PC-9 (cell line): ENCODE results near the gene MSANTD2. TPM values are rescaled to one million over a fixed set of nuclear protein-coding genes. Genes with fewer than 3 reads are reported as not detected.

Source experiments
- BruUV-seq: library from RNA; stranded (reverse); fragments of 400-500 nt; replicated peaks from 2 replicates; lab custom pipeline; 2021; lab: Mats Ljungman, UMichigan
- CTCF ChIA-PET: fragments of 300-600 bp; sonication (Branson Sonifier 250); formaldehyde crosslinking; loops from one replicate; lab custom pipeline; 2022; ENCODE audit warnings: antibody characterized with exemption; lab: Charles Lee
- POLR2A ChIA-PET: fragments of 300-600 bp; sonication (Branson Sonifier 250); formaldehyde crosslinking; loops from one replicate; lab custom pipeline; 2022; ENCODE audit warnings: antibody characterized with exemption; ENCODE audit not compliant: unreplicated experiment; lab: Charles Lee
- DNase-seq, 2 experiments: peaks; one replicate each; pipeline versions ENCODE4 v3.0.0 to v3.0.0-alpha.2; 2015 to 2022; ENCODE audit warnings: mixed read lengths in 1 of 2
- H2AFZ ChIP-seq: fragments of 200-600 bp; sonication (generic); 2 replicates; pipeline ENCODE4 v1.8.1; 2017; ENCODE audit warnings: antibody characterized with exemption
- H3F3A ChIP-seq: fragments of 200-600 bp; sonication (generic); 2 replicates; pipeline ENCODE4 v1.8.1; 2017; ENCODE audit warnings: antibody characterized with exemption, mild to moderate bottlenecking, low read depth; ENCODE audit not compliant: insufficient read depth
- H3K27ac ChIP-seq: fragments of 200-600 bp; sonication (generic); 2 replicates; pipeline ENCODE4 v1.6.1; 2016; ENCODE audit warnings: mixed run types
- H3K27me3 ChIP-seq: fragments of 200-600 bp; sonication (generic); 2 replicates; pipeline ENCODE4 v1.6.1; 2016; ENCODE audit warnings: low read depth, mixed run types; ENCODE audit not compliant: insufficient read depth
- H3K36me3 ChIP-seq: fragments of 200-600 bp; sonication (generic); 2 replicates; pipeline ENCODE4 v1.6.1; 2016; ENCODE audit warnings: low read depth, mixed run types
- H3K4me1 ChIP-seq: fragments of 200-600 bp; sonication (generic); replicated peaks from 2 replicates; pipeline ENCODE4 v1.6.1; 2016; ENCODE audit warnings: mixed run types; ENCODE audit not compliant: insufficient read depth
- H3K4me2 ChIP-seq: fragments of 200-600 bp; sonication (generic); 2 replicates; pipeline ENCODE4 v1.6.1; 2017; ENCODE audit warnings: mixed run types
- H3K4me3 ChIP-seq: fragments of 200-600 bp; sonication (generic); 2 replicates; pipeline ENCODE4 v1.6.1; 2016; ENCODE audit warnings: mixed run types
- H3K79me2 ChIP-seq: fragments of 200-600 bp; sonication (generic); 2 replicates; pipeline ENCODE4 v1.6.1; 2017; ENCODE audit warnings: low read depth, mixed run types
- H3K9me2 ChIP-seq: fragments of 200-600 bp; sonication (generic); 2 replicates; pipeline ENCODE4 v1.8.1; 2017; ENCODE audit warnings: mild to moderate bottlenecking; ENCODE audit not compliant: insufficient read depth
- H3K9me3 ChIP-seq: fragments of 200-600 bp; sonication (generic); 2 replicates; pipeline ENCODE4 v1.8.1; 2016; ENCODE audit warnings: low read depth; ENCODE audit not compliant: insufficient read depth
- H4K20me1 ChIP-seq: fragments of 200-600 bp; sonication (generic); 2 replicates; pipeline ENCODE4 v1.8.1; 2017; ENCODE audit not compliant: insufficient read depth
- CTCF ChIP-seq: fragments of 200-600 bp; sonication (generic); conservative IDR thresholded peaks from 2 replicates; pipeline ENCODE4 v1.6.1; 2017; ENCODE audit warnings: mixed run types, antibody characterized with exemption, mild to moderate bottlenecking, moderate library complexity
- EZH2 ChIP-seq: fragments of 200-600 bp; sonication (generic); IDR thresholded peaks from 2 replicates; pipeline ENCODE4 v1.8.0; 2017; ENCODE audit warnings: antibody characterized with exemption, low read depth
- intact Hi-C: fragments of 100-400 bp; cut with micrococcal nuclease; formaldehyde crosslinking; loops from one replicate; pipeline ENCODE4 v1.10.0; 2022; ENCODE audit not compliant: unreplicated experiment
- total RNA-seq: library from RNA; stranded (reverse); gene quantifications from 2 replicates; pipeline ENCODE4 v1.2.3, GENCODE V29; 2021

MSANTD2 gene
- total RNA-seq, 1 experiment from 2014 or later: 16.9 TPM

- Histone ChIP-seq H4K20me1 (no peaks in the 10 kb centered on the region), H3K36me3 (no peaks in the 10 kb centered on the region), H3K27ac (no peak within 1 kb of the TSS), H3K4me1 (peaks cover 3% of the 10 kb centered on the region; the same call in 1 of the 2 replicates), H3K79me2 (no peaks in the 10 kb centered on the region), H3K4me3 (peak within 1 kb of the TSS; percentile 73), H3K9me2 (no peaks in the 10 kb centered on the region), H3F3A (peaks cover 13% of the 10 kb centered on the region; the same call in 1 of the 2 replicates), H3K9me3 (no peaks in the 10 kb centered on the region), H3K27me3 (no peaks in the 10 kb centered on the region; the same call in 1 of the 2 replicates), H3K4me2 (peak within 1 kb of the TSS; percentile 99), H2AFZ (peak within 1 kb of the TSS; percentile 85)
- no peak for TF ChIP-seq EZH2
- no peak for TF ChIP-seq CTCF
- intact Hi-C loops: loop anchor here (10.0 kb wide), 1 partner anchor 55 kb away; no protein-coding TSS in a partner anchor
- ChIA-PET POLR2A (interaction anchor here (1.0 kb wide), 1 partner anchor 13 kb away, joined by 4 read pairs; no protein-coding TSS in a partner anchor), CTCF (no interaction called here)
- BruUV-seq: no TSS peak
- peak; percentile 76 to 89 for DNase-seq
Measured at GRCh38 chr11:124739479-124740276, 60.5 kb downstream of the MSANTD2 start, which contains the start of gene NRGN. Gene NRGN (plus strand): TSS chr11:124739942. CDS start chr11:124740085, 143 bp downstream.

- Histone ChIP-seq H3K4me3 (peak overlapping the region; percentile 73; the same call in 1 of the 2 replicates), H3K27me3 (no peaks in the 10 kb centered on the region; the same call in 1 of the 2 replicates), H3F3A (peaks cover 13% of the 10 kb centered on the region; the same call in 1 of the 2 replicates), H2AFZ (peak overlapping the region; percentile 76; the same call in 1 of the 2 replicates), H4K20me1 (no peaks in the 10 kb centered on the region), H3K9me2 (no peaks in the 10 kb centered on the region), H3K4me1 (peaks cover 3% of the 10 kb centered on the region; the same call in 1 of the 2 replicates), H3K79me2 (no peaks in the 10 kb centered on the region), H3K36me3 (no peaks in the 10 kb centered on the region), H3K4me2 (peak overlapping the region; percentile 99), H3K27ac (no peak overlapping the region), H3K9me3 (no peaks in the 10 kb centered on the region)
- no peak for TF ChIP-seq EZH2
- TF ChIP-seq CTCF: no peak
- ChIA-PET CTCF (no interaction called here), POLR2A (interaction anchor here (1.0 kb wide), 1 partner anchor 14 kb away, joined by 4 read pairs; no protein-coding TSS in a partner anchor)
- intact Hi-C loops: no loop called here
- DNase-seq: no peak
- no TSS peak for BruUV-seq
Measured at GRCh38 chr11:124738713-124739478, 61.3 kb downstream of the MSANTD2 start.

- no peaks in the 10 kb centered on the region for H3K36me3 ChIP-seq
- no peak for DNase-seq
- no peak overlapping the region for H3K27ac ChIP-seq
- no peak overlapping the region for H2AFZ ChIP-seq
- intact Hi-C loops: no loop called here
- no peaks in the 10 kb centered on the region for H3K9me2 ChIP-seq
- no peak for TF ChIP-seq CTCF
- no peak for TF ChIP-seq EZH2
- CTCF ChIA-PET: no interaction called here
- H3K4me1 ChIP-seq: peaks cover 3% of the 10 kb centered on the region; the same call in 1 of the 2 replicates
- H3K4me3 ChIP-seq: no peak overlapping the region
- no peaks in the 10 kb centered on the region for H3K79me2 ChIP-seq
- no peaks in the 10 kb centered on the region for H3K9me3 ChIP-seq
- H3K4me2 ChIP-seq: no peak overlapping the region
- peaks cover 13% of the 10 kb centered on the region; the same call in 1 of the 2 replicates for H3F3A ChIP-seq
- no TSS peak for BruUV-seq
- POLR2A ChIA-PET: no interaction called here
- no peaks in the 10 kb centered on the region for H4K20me1 ChIP-seq
- no peaks in the 10 kb centered on the region; the same call in 1 of the 2 replicates for H3K27me3 ChIP-seq
Measured at GRCh38 chr11:124737638-124738305, 62.4 kb downstream of the MSANTD2 start.
